ENCODE results near the gene LRBA.

DNA sequence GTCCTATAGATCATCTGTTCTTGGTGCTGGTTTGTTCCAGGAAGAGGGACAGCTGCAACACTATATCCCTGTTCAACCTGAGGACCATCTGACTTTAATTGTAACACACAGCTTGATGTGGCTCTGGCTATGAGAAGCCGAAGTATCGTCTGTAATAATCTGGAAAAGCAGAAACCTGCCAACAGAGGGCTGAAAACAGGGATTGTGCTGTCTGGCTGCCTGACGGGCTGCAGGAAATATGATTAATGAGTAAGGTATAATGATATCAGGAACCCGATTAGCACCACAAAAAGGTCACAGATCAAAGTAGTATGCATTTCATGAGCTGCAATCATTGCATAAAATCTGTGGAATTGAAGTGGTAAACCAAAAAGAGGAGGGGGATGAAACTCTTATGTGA lies 603.6 kb downstream of the LRBA start:
- TF ChIP-seq, protein P1, sequence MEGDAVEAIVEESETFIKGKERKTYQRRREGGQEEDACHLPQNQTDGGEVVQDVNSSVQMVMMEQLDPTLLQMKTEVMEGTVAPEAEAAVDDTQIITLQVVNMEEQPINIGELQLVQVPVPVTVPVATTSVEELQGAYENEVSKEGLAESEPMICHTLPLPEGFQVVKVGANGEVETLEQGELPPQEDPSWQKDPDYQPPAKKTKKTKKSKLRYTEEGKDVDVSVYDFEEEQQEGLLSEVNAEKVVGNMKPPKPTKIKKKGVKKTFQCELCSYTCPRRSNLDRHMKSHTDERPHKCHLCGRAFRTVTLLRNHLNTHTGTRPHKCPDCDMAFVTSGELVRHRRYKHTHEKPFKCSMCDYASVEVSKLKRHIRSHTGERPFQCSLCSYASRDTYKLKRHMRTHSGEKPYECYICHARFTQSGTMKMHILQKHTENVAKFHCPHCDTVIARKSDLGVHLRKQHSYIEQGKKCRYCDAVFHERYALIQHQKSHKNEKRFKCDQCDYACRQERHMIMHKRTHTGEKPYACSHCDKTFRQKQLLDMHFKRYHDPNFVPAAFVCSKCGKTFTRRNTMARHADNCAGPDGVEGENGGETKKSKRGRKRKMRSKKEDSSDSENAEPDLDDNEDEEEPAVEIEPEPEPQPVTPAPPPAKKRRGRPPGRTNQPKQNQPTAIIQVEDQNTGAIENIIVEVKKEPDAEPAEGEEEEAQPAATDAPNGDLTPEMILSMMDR (IDR thresholded peaks at IDR 0.05; ENCODE audit: low read length): no peak
- no peak for TF ChIP-seq EZH2 (IDR thresholded peaks at IDR 0.05; ENCODE audit: borderline replicate concordance, low read length)

All from OCI-LY1 (cell line).